GM19467 (cell line): ENCODE results near the gene CHCHD4.

Source experiments
- ATAC-seq: cut with Tn5 transposase; IDR thresholded peaks from one replicate; pipeline ENCODE4 v1.9.1; 2021; ENCODE audit warnings: mild to moderate bottlenecking, moderate library complexity; ENCODE audit not compliant: unreplicated experiment

The CHCHD4 gene

DNA sequence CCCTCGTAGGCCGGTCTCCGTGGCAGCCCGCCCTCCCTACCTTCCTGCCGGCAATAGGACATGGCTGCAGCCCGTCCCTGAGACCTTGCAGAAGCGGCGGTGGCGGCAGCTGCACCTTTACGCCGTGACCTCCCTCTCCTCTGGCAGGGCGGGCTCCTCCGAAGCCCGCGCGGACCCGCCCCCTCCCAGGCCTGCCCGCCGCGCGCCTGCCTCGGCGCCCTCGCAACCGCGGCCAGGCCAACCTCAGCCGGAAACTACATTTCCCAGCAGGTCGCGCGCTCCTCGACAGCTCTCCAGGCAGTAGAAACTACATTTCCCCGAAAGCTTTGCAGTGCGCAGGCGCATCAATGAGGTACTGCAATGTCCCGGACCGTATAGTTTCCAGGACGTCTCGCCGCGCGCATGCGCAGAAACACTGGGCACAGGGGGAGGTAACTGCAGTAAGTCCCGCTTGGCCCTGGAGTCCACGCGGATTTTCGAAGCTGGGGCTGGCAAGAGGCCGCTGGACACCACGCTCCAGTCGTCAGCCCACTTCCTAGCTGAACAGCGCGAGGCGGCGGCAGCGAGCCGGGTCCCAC lies at the start of gene CHCHD4, which contains the start of gene TMEM43:
TSS of gene CHCHD4 (minus strand) at position 256 of the 578 bp plus-strand sequence. CDS start at position 62, 194 bp downstream.
TSS of gene TMEM43 (plus strand) at position 438 of the 578 bp plus-strand sequence. CDS start 142 bp downstream, outside the sequence.
- ATAC-seq = peak; percentile 90

DNA sequence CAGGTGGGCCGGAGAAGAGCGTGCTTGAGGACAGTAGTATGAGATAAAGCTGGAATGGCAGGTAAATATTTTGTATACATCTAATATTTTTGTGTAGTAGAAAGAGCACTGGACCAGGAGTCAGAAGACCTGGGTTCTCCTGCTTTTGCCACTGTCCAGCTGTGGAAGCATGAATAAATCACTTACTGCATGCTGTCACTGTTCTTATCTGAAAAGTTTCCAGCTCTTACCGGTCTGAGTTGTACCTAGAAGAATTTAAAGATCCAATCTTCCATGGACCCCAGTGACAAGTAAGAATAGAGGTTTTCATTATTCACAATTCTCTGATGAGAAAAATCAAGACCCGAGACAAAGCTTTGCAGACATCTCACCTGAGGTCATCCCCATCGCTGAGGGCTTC lies 47.8 kb upstream of the CHCHD4 start:
- no peak for ATAC-seq

DNA sequence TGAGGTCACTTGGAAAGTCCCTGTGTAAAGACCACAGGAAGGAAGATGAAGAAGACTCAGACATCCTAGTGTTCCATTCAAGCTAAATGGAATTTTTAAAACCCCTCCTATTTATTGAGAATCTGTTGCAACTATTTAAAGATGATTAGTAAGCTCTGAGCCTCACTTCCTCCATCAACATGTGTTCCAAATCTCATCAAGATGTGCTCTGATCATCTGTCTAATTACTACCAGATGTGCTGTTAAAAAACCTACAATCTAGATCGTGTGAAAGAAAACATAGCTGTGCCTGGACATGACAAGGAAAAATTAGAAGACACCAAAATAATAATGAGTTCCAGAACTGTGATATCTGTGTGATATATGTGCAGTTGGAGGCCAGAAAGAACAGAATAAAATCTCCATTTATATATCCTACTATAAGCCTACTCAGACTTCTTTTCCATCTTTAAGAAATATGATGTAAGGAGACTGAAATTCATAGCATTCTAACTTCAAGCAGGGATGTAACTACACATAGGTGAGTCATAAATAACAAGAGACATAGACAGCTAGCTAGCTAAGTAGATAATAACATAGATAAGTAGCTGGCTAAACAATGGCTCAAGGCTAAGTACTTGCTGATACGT lies 46.0 kb upstream of the CHCHD4 start:
- ATAC-seq = no peak

DNA sequence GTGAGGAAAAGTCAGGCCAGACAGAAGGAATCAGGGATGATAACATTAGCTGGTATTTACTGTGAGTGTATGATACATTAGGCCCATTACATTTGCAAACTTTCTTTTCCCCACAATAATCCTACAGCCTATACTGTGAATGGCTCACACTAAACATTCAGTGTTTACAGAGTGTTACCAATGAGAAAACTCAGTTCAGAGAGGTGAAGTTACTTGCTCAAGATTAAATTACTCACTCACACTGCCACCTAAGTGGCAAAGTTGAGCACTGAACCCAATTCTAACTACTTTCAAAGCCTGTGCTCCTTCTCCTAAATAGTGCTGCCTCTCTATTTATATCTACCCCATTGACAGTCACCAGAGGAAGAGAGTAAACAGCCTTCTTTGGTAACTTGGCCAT lies 45.2 kb upstream of the CHCHD4 start:
- ATAC-seq = no peak

DNA sequence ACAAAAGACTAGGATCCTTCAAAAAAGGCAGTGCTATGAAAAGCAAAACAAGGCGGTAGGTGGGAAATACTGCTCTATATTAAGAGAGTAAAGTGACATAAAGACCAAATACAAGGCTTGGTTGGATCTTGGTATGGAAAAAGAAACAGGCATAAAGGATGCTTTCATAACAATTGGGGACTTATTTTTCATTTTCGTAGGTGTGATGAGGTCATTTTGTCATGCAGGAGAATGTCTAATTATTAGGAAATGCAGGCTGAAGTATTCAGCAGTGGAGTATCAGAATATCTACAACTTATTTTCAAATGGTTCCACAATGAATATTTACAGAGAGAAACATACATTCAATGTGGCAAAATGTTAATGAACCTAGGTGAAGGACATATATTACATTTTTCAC lies 44.8 kb upstream of the CHCHD4 start:
- no peak for ATAC-seq

DNA sequence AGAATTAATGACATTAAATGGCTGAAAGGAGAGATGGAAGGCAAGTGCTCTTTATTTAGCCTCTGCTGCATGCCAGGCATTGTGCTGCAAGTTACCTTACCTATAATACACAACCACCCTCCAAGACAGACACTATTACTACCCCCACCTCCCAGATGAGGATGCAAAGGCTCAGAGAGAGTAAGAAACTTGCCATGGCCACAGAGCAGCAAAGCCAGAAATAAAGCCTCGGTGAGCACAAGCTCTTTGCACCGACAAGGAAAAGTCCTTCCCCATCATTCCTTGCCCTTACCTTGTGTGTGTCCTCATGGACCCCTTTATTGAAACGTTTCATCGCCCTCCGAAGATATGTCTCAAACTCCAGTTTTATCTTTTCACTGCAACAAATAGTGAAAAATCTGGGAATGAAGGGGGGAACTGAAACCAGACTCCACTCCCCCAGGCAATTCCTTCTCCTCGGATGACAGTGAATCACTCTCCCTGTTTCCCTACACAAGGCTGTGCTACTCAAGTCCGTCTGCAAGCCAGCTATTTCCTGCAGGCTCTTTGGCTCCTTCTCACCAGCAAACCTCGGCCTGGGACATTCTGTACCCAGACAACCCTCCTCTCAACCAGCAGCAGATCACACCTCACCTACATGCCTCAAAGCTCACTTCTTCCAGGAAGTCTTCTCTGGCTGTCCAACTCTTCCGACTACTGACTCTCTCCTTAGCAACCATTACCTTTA lies 42.4 kb upstream of the CHCHD4 start:
- no peak for ATAC-seq

DNA sequence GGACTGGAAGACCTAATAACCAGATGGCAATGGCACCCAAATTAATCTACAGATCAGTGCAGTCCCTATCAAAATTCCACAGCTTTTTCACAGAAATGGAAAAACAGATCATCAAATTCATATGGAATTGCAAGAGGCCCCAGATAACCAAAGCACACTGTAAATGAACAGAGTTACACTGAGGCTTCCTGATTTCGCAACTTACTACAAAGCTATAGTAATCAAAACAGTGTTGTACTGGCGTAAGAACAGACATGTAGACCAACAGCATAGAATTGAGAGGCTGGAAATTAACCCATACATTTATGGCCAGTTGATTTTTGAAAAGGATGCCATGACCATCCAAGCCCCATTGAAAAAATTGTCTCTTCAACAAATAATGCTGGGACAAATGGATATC lies 37.5 kb upstream of the CHCHD4 start:
- ATAC-seq = no peak

DNA sequence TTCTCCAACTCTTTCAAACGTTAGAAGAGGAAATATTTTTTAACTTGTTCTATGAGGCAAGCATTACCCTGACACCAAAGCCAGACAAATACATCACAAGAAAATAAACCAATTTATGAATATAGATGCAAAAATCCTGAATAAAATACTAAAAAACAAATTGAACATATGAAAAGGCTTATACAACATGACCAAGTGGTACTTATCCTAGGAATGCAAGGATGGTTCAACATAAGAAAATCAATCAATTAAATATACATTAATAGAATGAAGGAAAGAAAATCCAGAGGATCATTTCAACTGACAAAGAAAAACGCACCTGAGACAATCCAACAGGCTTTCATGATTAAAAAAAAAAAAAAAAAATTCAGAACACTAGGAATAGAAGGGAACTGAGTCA lies 36.6 kb upstream of the CHCHD4 start:
- no peak for ATAC-seq

DNA sequence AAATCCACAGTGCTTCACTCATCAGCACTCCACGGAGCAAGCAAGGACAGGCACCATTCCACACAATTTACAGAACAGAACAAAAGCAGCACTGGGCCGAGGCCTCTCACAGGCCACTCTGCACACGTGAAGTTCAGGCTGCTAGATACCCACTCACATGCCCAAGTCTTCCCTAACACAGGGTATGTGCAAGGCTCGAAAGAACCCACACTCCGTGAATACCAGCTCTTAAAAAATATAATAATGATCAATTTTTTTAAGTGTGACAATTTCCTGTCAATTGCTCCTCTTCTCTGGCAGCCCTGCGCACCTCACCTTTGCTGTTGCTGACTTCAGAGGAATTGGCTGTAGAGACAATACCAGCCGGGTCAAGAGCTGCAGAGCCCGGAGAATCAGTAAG lies 34.8 kb upstream of the CHCHD4 start:
- no peak for ATAC-seq

DNA sequence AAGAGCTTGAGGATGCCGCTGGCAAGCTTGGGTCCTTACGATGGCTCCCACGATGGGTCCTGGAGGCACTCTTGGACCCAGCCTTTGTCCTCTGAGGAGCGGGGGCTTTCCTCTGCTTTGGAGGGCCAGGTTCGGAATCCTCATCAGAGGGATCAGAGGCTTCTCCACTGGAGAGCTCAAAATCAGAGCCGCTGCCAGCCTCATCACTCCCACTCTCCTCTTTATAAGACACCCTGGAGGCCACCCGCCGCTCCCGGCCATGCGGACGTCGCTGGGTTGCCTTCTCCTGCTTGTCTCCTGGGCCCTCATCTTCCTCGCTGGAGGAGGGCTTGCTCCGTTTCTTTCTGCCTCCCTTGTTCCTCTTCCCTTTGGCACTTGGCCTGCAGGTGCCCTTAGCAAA lies 33.7 kb upstream of the CHCHD4 start:
- ATAC-seq = no peak

DNA sequence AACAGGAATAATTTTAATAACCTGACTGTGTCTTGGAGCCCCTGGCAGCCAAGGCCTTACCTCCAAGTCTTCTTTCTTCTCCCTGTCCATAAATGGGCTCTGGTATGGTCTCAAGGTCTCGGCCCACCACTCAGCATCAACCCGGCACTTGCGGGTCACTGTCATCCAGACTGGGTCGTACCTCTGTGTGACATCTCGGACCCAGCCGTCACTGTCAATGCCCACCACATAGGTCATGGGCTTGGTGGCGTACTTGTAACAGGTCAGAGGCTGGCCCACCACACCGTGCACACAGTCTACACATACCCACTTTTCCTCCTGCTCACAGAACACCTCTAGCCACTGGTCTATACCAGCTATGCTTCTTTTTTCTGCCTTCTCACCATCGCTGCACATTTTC lies 33.3 kb upstream of the CHCHD4 start:
- ATAC-seq = no peak

DNA sequence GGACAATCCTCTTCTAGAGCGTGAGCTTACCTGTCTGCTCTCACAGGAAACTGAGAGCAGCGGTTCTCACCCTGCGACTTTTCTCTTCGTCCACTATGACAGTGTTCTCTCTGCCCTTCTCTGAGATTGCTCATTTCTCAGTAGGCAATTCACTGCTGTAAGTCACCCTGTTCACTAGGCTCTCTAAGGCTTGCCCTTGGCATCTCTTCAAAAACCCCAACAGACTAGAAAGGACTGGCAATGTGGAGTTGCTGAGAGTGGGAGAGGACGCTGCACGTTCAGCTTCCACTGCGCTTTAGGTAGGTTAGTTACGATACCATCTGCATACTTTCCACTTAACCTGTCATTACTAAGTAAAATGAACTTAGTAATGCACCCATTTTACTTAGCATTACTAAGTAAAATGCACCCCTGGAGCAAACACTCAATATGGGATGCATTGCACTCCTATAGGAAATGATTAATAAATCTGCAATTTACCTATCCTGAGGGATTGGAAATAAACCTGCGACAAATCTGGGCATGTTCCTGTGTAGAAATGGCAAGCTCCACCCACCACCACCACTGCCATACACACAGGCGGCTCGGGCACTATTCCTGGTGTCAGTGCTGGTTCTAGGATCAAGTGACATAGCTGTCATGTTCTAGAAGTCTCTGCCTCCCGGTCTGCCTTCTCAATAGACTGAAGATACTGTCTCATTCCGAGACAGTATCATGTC lies 32.3 kb upstream of the CHCHD4 start:
- no peak for ATAC-seq

DNA sequence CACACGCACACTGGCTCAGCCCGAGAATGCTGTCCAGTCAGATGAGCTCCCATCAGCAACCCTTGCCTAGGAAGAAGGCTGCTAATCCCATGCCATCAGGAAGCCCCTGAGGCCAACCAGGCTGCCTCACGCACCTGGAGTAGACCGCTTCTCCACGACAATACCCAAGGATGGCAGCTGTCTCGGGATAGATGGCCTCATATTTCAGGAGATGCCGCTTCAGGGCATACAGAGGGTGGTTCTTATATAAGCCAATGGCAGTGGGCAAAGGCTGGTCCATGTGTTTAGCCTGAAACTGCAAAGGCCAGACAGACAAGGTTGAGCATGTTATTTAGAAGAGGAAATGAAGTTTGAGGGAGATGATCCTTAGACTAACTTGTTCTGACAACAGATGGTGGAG lies 31.5 kb upstream of the CHCHD4 start:
- ATAC-seq = no peak

DNA sequence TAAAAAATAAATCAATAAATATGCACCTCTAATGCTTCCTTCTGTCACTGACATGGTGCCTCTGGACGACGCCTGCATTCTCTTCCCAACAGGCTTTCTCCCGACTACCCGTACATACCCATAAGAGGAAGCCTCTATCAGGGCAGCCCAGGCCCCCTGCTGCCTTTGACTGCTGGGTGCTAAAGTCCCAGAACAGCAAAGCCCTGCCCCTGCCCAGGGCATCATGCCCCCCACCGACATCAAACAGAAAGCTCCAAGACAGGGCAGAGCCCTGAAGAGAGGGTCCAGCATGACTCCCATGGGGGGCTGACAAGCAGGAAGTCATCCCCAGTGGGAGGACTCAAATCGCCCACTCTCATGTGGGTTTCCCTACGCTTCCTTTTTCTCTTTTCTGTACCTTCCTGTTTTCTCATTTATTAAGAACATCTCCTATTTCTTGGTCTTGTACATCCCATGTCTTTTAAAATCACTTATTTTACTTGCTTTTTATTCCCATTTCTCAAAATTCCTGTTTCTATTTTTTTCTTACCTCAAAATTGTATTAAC lies 30.3 kb upstream of the CHCHD4 start:
- no peak for ATAC-seq

DNA sequence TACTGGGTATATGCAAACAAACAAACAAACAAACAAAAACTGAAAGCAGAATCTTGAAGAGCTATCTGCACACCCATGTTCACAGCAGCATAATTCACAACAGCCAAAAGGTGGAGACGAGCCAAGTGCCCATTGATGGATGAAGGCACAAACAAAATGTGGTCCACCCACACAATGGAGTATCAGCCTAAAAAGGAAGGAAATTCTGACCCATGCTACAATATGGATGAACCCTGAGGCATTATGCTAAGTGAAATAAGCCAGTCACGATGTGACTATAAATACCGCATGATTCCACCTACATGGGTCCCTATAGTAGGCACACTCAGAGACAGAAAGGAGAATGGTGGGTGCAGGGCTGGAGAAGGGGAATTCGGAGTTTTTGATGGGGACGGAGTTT lies 29.6 kb upstream of the CHCHD4 start:
- ATAC-seq = no peak

DNA sequence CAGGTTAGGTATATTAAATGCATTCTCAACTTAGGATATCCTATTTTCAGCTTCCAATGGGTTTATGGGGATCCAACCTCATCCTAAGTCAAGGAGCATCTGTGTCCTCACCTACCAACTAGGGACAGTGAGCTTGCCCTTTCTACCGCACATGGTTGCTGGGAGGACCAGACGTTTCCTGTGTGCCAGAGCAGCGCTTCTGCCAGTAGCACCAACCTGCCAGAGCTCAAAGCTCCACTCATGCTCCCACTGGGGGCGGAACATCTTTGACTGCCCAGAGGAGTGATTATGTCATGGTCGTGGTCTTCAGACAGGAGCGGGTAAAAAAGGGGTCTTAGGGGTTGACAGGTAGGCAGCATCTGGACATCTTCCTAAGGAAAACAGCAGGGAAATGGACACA lies 29.0 kb upstream of the CHCHD4 start:
- no peak for ATAC-seq

DNA sequence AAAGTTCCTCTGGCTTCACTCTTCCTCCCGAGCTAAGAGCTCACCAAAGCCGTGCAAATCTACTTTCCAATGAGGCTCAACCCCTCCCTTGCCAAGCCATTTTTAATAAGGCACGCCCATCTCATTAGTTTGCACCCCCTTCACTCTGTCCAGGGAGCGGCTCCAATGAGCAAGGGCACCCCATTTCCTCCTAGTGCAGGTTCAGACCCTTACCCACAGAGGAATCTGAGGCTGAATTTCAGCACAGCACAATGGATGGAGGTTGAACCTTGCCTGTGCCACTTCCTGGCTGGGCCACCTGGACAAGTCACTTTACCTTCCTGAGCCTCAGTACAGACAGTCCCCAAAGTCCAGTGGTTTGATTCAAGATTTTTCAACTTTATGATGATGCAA lies 28.3 kb upstream of the CHCHD4 start:
- no peak for ATAC-seq

DNA sequence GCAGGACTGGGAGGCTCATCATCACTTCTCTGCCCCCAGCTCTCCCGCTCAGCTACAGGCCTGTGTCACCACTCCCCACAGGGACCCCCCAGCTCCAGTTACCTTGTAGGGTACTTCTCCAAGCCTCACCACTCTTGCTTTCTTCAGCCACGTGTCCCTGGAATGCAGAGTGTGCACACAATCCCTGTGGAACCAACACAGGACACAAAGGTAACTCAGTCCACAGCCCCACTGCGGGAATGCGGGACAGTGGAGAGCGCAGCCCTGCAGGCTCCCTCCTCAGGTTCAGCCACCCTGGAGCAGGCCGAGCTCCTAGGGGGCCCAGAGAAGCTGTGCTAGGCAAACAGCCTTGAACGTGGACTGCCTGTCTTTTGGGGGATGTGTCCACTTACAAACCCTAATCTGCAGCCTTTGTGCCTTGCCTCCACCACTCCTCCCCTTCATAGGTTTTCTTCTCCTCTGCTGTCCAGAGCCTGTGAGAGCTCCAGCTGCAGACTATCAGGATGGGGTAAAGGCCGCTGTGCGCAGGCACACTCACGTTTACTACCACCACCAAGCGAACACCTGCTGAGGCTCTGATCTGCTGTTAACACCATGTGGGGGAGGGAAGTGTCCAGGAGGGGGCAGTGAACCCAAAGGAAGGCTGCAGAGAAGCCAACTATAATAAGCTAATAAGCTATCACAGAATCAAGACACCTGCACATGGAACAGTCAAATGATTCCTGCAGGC lies 27.7 kb upstream of the CHCHD4 start:
- ATAC-seq = no peak

DNA sequence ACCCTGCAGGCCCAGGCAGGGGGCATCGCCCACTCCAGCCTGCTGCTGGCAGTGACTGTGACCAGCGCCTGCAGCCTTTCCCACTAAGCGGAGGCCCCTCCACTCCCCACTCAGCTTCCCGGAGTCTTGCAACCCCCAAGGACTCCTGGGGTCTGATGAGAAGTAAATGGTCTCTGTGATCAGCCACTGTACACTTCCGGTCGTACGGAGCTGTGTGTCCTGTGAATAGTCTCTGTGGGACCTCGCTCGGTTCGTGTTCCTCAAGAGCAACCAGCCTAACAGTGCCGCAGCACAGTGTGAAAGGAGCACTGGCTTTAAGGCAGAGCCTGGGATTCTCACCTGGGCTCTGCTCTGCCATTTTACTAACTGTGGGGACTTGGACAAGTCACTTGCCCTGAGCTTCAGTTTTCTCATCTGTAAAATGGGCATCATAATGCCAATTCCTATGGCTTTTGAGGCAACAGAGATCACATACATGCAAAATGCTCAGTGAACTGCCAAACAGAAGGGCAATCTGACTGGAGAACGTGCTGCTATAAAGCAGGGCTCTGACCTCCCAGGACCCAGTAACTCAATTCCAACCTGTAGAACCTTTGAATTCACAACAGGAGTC lies 26.9 kb upstream of the CHCHD4 start:
- no peak for ATAC-seq

DNA sequence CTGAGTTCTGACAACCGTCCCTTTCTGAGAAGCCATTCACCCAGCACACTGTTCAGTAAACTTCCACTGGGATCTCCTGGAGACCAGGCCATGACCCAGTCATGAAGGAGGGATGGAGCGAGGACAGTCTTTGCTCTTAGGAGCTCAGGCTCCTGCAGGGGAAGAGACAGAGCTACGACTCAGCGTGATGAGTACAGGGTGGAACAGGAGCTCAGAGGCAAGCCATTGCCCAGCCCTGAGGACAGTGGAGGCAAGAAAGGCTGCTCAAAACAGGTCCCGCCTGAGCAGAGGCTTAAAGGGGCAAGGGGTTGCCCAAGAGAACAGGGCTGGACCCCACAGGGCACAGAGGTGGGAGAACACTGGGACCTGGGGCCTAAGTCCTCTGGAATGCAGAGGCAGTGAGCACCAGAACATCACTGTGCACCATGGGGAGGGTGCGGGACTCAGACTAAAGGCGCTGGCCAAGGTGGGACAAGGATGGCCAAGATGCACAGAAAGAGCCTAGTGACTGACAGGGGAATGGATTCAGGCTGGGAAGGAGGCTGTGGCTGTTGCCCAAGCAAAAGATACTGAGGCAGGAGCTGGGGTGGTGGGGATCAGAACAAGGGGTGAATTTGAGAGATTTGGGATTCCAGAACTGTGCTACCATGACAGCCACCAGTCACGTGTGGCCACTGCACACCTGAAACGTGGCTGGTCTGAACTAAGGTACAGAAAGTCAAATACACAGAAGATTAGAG lies 26.0 kb upstream of the CHCHD4 start:
- no peak for ATAC-seq
